HTERT RPE-1 (cell line): ENCODE data around the gene NDFIP1.
"Not testable (repeated sequence)": the region's sequence is repeated elsewhere in the genome, so short reads cannot be mapped to it uniquely, and the experiment has no call there.

ENCODE experiments used
- in situ Hi-C: fragments of 300-500 bp; cut with MboI; formaldehyde crosslinking; loops from 4 replicates; pipeline ENCODE4 v1.14.3; 2020; ENCODE audit warnings: low sequenced_read_pairs

The NDFIP1 gene

DNA sequence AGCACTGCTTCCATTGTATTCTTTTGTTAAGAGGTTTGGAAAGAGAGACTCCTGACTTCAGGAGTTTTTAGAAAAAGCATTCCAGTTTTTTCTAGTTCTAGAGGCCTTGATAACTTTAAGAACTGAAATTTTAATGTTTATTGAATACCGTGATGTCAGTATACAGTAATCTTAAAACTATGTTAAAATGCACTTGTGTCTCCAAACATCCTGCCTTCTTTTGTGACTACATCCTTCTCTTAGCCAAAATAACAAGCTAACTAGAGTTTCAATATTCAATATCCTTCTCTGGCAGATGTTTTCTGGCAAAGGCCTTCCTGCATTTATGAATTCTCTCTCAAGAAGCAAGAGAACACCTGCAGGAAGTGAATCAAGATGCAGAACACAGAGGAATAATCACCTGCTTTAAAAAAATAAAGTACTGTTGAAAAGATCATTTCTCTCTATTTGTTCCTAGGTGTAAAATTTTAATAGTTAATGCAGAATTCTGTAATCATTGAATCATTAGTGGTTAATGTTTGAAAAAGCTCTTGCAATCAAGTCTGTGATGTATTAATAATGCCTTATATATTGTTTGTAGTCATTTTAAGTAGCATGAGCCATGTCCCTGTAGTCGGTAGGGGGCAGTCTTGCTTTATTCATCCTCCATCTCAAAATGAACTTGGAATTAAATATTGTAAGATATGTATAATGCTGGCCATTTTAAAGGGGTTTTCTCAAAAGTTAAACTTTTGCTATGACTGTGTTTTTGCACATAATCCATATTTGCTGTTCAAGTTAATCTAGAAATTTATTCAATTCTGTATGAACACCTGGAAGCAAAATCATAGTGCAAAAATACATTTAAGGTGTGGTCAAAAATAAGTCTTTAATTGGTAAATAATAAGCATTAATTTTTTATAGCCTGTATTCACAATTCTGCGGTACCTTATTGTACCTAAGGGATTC is 43.1 kb downstream of the NDFIP1 start:
- in situ Hi-C loops: no loop called here

GRCh38 chr5:142152384-142152732 is 43.8 kb downstream of the NDFIP1 start:
- in situ Hi-C loops: no loop called here

DNA sequence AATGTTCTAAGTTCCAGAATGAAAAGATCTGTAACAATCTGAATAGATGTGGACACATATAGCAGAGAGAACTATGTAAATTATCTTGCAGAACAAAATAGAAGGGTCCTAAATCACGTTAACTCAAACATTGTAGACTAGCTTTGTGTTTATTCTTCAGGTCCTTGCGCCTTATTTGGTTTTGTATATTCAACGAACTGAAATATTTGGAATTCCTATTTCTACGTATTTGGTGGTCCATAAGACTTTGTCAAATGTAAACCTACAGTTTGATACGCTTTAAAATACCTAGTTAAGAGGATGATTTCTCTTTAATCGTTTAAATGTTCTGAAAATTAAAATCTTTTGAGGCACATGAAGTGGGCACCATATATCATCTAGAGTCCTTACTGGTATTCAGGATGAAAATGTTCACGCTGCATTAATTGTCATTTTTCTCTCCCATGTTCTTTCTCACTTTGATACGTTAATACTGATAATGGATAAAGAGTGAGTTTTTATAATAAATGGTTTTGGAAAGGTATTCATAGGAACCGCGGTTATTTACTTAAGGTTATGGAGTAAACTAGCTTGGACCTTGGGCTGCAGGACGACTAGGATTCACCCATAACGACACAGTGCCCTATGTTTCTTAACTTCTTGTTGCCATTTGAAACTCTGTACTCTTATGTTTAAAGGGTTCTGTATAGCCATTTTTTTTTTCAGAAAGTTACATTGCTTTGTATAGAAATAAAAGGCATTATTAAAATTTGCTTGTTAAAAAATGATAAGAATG is 45.3 kb downstream of the NDFIP1 start:
- in situ Hi-C loops: no loop called here

GRCh38 chr5:142154449-142154841 is 45.9 kb downstream of the NDFIP1 start:
- in situ Hi-C loops: not testable (repeated sequence)

- in situ Hi-C loops: no loop called here
Observed at GRCh38 chr5:142156839-142157463, 48.4 kb downstream of the NDFIP1 start.

GRCh38 chr5:142159354-142159753 is 50.8 kb downstream of the NDFIP1 start:
- in situ Hi-C loops: no loop called here

DNA sequence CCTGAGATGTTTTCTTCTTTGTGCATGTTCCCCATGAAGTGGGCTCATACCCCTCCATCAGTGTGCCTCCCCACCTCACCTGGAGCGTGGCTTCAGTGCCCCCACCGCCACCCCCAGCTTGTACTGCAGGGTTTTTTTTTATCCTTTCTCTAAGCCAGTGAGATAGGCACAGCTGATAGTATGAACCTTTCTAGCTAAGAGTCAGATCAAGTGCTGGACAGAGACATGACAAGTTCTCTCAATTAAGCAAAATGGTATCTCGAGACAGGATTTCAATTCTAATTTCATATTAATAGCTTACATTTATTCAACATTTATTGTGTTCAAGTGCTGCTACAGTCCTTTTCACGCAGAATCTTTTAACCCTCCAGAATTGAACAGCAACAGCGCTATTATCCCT is 55.7 kb downstream of the NDFIP1 start:
- in situ Hi-C loops: no loop called here

GRCh38 chr5:142166754-142167153 is 58.2 kb downstream of the NDFIP1 start:
- in situ Hi-C loops: no loop called here

GRCh38 chr5:142167458-142167857 is 58.9 kb downstream of the NDFIP1 start:
- in situ Hi-C loops: no loop called here

DNA sequence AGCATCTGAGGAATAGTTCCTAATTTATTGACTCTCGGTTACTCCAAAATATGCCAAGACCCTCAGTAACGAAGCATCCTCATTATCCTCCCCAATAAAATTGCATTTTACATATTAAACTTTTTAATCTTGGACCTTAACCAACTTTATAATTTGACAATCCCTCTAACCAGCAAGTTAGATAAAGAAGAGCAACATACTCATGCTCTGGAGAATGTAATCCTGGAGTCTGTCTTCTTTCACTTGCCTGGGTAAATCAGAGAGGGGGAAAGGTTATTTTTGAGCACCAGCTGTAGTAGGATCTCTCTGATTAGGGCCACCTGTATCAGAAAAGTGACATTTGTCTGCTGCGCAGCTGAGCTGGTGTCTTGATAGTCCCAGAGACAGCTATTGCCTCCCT is 59.8 kb downstream of the NDFIP1 start:
- in situ Hi-C loops: no loop called here

DNA sequence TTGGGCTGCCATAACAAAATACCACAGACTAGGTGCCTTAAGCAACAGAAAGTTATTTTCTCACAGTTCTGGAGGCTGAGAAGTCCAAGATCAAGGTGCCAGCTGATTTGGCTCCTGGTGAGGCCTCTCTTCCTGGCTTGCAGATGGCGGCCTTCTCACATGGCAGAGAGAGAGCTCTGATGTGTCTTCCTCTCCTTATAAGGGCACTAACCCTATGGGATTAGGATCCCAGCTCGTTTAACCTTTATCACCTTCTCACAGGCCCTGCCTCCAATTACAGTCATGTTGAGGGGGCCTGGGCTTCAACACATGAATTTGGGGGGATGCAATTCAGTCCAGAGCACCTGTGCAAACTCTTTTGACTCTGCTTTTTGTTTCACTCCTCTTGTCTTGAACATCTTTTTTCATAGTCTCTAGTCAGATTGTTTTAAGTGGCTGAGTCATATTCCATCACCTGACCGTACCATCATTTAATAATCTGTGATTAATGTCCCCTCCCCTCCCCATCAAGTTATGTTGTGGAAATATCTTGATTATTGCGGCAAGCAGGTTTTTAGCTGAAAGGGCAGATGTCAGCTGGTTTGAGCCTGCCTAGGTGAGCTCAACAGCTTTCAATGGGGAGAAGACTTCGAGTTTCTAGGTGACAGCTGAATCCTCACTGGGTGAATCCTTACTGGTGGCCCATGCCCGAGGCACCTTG is 61.8 kb downstream of the NDFIP1 start:
- in situ Hi-C loops: no loop called here

- in situ Hi-C loops: no loop called here
Observed at GRCh38 chr5:142171270-142171669, 62.7 kb downstream of the NDFIP1 start.

- in situ Hi-C loops: no loop called here
Observed at GRCh38 chr5:142175039-142175438, 66.5 kb downstream of the NDFIP1 start.

DNA sequence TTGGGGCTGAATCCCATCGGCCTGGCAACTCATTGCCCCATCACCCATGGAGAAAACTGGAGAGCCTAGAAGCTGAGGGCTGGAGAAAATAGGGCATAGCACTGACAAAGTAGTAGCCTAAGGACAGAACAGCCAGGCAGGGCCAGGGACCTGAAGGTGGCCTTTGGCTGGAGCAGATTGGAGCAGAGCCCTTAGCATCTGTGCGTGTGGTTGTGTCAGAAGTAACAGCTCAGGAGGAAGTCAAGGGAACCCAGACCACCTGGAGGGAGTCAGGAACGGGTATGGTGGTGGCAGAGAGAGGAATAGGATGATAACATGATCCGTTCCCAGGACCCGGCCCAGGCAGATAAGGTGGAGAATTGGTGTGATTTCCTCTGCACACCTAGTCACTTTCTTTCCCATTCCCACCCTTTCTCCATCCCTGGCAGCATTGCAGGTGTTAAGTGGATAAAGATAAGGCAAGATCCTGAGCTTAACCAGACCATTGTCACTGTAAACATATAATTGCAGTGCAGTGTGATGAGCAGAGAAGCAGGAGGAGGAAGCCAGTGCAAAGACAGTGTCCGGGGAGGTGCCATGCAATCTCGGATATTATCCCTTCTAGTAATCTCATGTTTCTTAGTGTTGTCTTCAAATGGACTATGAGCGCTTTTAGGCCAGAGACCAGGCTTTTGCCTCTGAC is 67.0 kb downstream of the NDFIP1 start:
- in situ Hi-C loops: no loop called here

DNA sequence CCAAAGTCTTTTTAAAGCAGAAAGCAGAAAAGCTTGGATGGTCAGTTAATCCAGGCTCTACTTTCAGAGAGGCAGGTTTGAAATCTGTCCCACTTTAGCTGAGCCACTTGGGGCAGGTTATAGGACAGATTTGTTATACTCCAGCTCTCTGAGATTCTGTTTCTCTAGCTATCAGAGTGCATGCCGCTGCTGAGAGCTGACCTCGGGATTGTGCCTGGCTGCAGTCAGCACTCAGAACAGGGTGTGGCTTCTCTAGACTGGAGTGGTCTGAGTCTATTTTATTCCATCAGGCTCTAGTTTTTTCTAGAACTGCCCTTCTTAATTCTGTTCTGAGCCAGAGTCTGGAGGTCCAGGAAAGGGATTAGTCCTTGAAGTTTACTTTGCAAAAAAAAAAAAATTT is 67.7 kb downstream of the NDFIP1 start:
- in situ Hi-C loops: no loop called here

- in situ Hi-C loops: no loop called here
Observed at GRCh38 chr5:142178651-142179050, 70.1 kb downstream of the NDFIP1 start.

GRCh38 chr5:142179776-142180387 is 71.3 kb downstream of the NDFIP1 start:
- in situ Hi-C loops: no loop called here

GRCh38 chr5:142181096-142181495 is 72.5 kb downstream of the NDFIP1 start:
- in situ Hi-C loops: no loop called here

- in situ Hi-C loops: no loop called here
Observed at GRCh38 chr5:142181547-142182163, 73.1 kb downstream of the NDFIP1 start.

DNA sequence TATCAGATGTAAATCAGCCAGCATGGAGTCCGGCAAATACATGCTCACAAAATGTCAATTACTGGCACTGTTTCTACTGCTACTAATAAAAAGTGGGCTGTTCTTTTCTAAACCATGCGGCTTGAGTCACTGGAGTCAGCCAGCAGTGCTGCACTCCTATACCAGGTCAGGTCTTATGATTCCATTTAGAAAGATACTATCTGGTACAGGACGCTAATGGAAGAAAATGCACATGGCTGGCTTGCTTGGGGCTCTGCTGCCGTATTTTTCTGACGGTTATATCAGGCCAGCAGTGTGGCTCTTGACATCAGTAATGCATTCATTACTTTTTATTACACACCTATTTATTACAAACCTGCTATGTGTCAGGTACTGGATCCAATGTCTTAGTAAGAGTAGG is 74.3 kb downstream of the NDFIP1 start:
- in situ Hi-C loops: no loop called here
